Stimulated activated CD4-positive, alpha-beta T cell treated with anti-CD3 and anti-CD28 coated beads, Interleukin-4, amount 100 ng/mL, for 4 hours (primary cell): Measurements from ENCODE around the gene ZNF362.

ENCODE experiments used
- DNase-seq, 2 experiments: peaks; one replicate each; pipeline ENCODE4 v3.0.0-alpha.2; 2020

The ZNF362 gene

DNA sequence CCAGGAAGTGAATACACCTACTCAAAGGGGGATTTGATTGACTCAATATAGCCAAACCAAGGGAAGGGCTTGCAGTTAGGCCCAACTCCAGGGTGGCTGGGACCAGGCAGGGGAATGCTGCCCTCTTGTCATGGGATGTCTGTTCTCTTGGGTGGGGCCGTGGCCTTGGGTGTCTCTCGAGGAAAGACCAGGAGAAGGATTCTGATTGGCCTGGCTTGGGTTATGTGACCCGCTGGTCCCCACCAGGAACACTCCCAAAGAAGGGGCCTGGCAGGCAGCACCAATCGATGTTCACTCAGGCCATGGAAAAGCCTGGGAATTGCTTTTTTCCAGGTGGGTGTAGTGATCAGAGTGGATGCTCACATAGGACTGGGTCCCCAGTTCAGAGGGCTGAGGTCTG lies 10.1 kb upstream of the ZNF362 start:
- DNase-seq, result no peak

GRCh38 chr1:33247545-33247944 lies 8.7 kb upstream of the ZNF362 start:
- DNase-seq, result no peak

GRCh38 chr1:33248244-33248643 lies 8.0 kb upstream of the ZNF362 start:
- DNase-seq, result no peak

DNA sequence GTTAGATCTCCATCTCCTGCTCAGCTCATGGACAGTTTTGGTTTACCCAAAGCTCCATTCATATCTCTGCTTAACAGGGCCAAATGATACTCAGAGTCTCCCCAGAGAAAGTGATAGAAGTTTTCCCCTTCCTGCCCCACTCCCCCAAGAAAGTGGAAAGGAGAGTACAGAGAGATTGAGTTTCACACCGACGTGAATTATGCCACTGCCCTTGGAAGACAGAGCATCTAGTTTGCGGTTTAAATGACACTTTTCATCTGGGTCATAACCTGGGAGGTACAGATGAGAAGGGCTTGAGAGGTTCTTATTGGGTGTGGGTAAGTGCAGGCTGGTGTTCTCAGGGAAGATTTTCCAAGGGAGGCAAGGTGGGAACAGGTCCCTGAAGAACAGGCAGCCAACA lies 6.9 kb upstream of the ZNF362 start:
- DNase-seq, result no peak

- DNase-seq, result no peak
Observed at GRCh38 chr1:33250217-33250616, 6.1 kb upstream of the ZNF362 start.

DNA sequence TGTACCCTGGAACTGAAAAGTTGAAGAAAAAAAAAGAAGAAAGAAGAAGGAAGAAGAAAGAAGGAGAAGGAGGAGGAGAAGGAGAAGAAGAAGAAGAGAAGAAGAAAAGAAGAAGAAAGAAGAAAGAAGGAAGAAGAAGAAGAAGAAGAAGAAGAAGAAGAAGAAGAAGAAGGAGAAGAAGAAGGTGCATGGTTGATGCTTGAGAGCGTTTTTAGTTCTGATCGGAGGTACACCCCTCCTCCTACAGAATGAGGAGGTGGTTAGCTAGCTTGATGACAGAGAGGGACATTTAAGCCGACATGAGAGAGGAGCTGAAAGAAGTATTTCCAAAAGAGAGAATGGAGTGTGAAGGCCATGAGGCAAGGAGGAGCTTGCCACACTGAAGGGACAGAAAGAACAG lies 5.6 kb upstream of the ZNF362 start:
- no peak for DNase-seq

DNA sequence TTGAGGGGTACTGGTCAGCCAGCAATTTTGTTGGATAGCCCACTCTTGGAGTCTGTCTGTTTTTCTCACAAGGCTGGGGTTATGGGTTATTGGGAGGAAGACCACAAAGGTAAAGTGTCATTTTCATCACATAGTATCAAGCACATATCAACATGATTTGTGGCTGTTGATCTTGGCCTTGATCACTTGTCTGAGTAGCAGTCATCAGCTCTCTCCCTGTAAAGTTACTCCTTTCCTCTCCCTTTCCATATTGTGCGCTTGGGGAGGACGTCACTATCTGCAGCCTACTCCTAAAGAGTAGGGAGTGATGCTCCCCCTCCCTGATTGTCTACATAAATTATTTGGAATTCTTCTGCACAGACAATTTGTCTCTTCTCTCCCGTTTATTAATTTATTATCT lies 1.8 kb upstream of the ZNF362 start:
- no peak for DNase-seq

GRCh38 chr1:33255347-33256220 lies 708 bp upstream of the ZNF362 start:
- peak; percentile 37 to 46 for DNase-seq

DNA sequence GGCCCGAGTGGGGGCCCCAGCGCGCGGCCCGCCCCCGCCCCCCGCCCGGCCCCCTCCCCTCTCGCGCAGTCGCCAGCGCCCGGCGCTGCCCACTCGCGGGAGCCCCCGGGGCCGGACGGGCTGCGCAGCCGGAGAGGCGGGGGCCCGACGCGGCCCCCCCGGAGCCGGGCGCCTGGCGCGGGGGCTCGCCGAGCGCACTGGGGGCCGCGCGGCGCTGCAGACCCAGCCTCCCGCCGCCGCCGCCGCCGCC lies 146 bp upstream of the ZNF362 start:
- no peak for DNase-seq

GRCh38 chr1:33257207-33257771 lies 997 bp downstream of the ZNF362 start:
- no peak for DNase-seq

- no peak for DNase-seq
Observed at GRCh38 chr1:33257772-33258712, 1.8 kb downstream of the ZNF362 start.

DNA sequence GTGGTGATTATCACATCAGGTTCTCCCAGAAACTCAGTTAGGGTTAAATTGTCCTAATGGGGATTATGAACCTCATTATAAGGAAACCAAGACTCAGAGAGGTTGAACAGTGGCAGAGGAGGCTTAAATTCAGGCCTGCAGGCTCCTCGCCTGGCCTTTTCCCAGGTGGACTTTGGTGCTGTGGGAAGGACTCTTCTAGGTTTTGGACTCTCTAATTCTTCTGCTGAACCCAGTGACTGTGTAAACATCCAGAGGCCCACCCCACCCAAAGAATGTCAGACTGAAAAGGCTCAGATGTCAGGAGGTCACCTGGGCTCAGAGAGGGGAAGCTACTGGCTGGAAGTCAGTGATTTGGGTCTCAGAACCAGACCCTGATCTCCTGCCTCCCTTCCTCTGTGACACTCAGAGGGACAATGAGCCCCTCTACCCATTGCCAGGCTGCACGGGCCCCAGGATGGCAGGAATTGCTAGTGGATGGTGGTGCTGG lies 2.5 kb downstream of the ZNF362 start:
- no peak for DNase-seq

- no peak for DNase-seq
Observed at GRCh38 chr1:33259879-33260278, 3.6 kb downstream of the ZNF362 start.

DNA sequence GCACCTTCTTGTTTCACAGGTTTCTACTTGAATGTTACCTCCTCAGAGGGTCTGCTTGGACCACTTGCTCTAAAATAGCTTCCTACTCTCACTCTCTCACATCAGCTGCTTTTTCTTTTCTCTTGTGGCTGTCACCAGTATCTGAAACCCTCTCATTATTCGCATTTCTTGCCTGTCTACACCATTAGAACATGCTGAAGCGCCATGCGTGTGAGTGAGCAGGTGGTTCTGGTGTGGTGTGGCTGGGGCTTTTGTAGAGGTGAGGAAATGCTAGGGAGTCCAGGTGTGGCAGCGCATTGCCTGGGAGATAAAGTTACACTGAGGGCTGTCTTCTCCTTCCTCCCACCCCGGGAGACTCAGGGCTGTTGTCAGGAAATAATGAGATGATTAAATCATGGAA lies 4.1 kb downstream of the ZNF362 start:
- DNase-seq, result no peak

- DNase-seq, result no peak
Observed at GRCh38 chr1:33261344-33261743, 5.1 kb downstream of the ZNF362 start.

DNA sequence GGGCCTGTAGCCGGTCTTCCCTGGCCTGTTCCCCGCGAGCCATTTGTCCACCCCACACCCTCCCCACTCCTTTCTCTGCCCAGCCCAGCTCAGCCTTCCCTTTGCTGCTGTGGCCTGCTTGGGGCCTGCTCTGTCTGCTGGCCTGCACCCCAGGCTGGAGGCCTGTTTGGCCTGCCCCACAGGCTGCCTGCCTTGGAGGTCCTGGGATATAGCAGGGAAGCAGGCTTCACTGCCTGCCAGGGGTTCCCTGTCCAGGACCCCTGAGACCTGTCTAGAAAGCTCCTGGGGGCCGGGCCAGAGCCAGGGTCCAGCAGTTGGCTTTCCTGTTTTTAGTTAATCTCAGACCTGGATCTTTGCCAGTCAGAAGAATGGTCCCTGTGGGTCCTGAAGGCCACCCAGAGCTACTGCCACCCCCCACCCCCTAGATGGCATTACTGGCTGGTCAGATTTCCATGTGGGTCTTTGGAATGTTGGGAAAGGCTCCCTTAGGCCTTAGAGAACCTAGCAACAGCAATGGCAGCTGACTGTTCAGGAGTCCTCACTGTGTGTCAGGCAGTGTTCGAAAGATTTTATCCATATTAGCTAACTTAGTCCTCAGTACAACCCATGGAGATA lies 7.7 kb downstream of the ZNF362 start:
- no peak for DNase-seq

DNA sequence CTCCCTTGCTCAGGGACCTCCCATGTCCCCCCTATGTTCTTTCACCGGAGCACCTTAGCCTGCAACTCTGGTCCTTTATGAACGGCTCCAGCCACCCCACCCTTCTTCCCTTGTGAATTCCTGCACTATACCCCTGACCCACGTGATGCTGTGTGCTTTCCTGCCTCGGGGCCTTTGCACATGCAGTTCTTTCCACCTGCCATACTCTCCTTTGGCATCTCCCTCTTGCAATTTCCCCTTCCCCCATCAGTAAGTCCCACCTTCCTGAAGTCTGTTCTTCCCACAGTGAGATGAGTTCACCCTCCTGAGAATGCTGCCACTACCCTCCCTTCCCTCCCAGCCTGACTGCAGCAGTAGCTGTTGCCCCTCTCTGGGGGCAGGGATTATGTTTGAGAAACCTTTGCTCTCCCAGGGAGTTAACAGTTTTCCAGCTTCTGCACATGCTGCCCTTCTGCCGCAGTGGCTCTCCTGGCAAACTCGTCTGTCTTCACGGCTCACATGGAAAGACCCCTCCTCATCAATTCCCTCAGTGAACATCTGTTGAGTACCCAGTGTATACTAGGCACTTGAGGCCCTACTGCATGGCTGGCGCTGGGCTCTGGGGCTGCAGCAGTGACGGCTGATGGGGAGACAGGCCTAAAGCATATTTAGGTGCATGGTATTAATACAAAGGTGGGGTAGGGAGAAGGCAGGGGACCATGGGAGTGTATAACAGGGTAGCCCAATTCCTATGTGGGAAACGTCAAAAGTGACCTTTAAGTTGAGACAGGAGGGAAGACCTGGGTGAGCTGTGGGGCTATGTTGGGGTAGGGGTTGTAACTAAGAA lies 9.7 kb downstream of the ZNF362 start:
- no peak for DNase-seq

- DNase-seq, result no peak
Observed at GRCh38 chr1:33266766-33267165, 10.5 kb downstream of the ZNF362 start.

DNA sequence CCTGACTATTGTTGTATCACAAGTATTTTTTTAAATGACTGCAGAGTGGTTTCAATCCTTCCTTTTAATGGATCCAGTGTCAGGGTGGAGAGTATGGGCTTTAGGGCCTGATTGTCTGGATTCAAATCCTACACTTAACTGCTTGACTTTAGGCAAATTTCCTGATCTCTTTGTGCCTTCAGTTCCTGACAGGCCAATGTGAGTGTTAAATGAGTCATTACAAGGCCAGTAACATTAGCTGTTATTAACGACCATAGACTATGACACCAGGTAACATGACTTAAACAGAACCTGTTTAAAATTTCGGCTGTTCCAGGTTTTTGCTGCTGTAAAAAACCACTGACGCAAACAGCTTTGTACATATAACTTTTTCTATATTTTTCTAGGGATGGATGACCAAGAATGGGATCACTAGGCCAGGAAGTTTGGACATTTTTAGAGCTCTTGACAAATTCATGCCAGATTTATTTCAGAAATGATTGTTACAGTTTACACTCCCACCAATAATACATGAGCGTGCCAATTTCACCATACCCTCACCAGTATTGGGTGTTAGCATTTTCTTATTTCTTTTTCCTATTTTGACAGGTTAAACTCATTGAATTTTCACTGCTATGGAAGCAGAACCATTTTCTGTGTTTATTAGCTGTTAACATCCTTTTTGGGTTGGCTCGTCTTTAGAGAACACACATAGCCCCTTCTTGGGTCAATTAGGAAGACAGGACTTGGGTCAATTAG lies 11.3 kb downstream of the ZNF362 start:
- DNase-seq, result no peak

GRCh38 chr1:33268457-33268856 lies 12.2 kb downstream of the ZNF362 start:
- no peak for DNase-seq

DNA sequence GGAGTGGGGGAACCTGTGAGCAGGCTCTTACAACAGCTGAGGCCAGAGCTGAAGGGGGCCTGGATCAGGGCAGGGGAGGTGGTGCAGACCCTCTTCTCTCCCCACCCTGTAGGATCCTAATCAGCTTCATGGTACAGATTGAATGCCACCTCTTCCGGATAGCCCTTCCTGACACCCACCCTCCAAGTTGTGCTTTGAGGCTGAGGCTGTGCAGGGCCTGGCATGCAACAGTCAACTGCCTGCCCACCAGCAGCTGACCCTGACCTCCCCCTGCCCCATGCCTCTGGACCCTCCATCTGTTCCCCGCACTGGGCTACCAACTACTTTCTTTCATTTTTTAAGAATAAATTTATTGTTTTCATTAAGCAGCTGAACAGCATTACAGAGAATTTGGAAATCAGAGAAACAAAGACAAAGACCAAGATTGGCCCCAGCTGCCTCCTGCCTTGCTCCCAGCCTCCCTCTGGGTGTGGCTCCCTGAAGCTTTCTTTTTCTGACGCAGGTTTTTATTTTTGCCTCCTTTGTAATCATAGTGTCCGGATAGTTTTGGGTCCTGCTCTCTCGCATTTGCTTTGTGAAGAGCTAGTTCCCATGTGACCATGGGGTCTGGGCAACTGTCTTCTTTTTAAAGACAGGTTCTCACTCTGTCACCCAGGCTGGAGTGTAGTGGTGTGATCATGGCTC lies 12.8 kb downstream of the ZNF362 start:
- no peak for DNase-seq
